HEK293 (cell line): ENCODE data around the gene SCGB1C1.

Source experiments
- CTCF ChIP-seq: fragments of 450-650 bp; formaldehyde crosslinking; IDR thresholded peaks from 2 replicates; pipeline ENCODE4 v1.5.1; 2016; ENCODE audit warnings: missing biosample characterization, missing genetic modification characterization
- SP2 ChIP-seq: fragments of 450-650 bp; formaldehyde crosslinking; IDR thresholded peaks from 2 replicates; pipeline ENCODE4 v1.5.1; 2016; ENCODE audit warnings: missing biosample characterization, missing genetic modification characterization
- ZBTB1 ChIP-seq: fragments of 450-650 bp; formaldehyde crosslinking; IDR thresholded peaks from 2 replicates; pipeline ENCODE4 v1.5.1; 2016; ENCODE audit warnings: missing biosample characterization, missing genetic modification characterization
- ZBTB49 ChIP-seq: fragments of 450-650 bp; formaldehyde crosslinking; IDR thresholded peaks from 2 replicates; pipeline ENCODE4 v1.5.1; 2016; ENCODE audit warnings: missing biosample characterization, missing genetic modification characterization, low read depth
- ZEB2 ChIP-seq: fragments of 450-650 bp; formaldehyde crosslinking; IDR thresholded peaks from 2 replicates; pipeline ENCODE4 v1.5.1; 2016; ENCODE audit warnings: missing biosample characterization, missing genetic modification characterization
- ZNF133 ChIP-seq: fragments of 450-650 bp; formaldehyde crosslinking; IDR thresholded peaks from 2 replicates; pipeline ENCODE4 v1.5.1; 2016; ENCODE audit warnings: missing biosample characterization, missing genetic modification characterization
- ZNF174 ChIP-seq: fragments of 450-650 bp; formaldehyde crosslinking; IDR thresholded peaks from 2 replicates; pipeline ENCODE4 v1.5.0; 2017; ENCODE audit warnings: missing biosample characterization, mild to moderate bottlenecking, missing genetic modification characterization
- ZNF239 ChIP-seq: fragments of 450-650 bp; formaldehyde crosslinking; IDR thresholded peaks from 2 replicates; pipeline ENCODE4 v1.5.1; 2016; ENCODE audit warnings: missing biosample characterization, missing genetic modification characterization
- ZNF26 ChIP-seq: fragments of 450-650 bp; formaldehyde crosslinking; IDR thresholded peaks from 2 replicates; pipeline ENCODE4 v1.5.1; 2016; ENCODE audit warnings: missing biosample characterization, missing genetic modification characterization
- ZNF416 ChIP-seq: fragments of 450-650 bp; formaldehyde crosslinking; IDR thresholded peaks from 2 replicates; pipeline ENCODE4 v1.5.1; 2016; ENCODE audit warnings: missing biosample characterization, missing genetic modification characterization

DNA sequence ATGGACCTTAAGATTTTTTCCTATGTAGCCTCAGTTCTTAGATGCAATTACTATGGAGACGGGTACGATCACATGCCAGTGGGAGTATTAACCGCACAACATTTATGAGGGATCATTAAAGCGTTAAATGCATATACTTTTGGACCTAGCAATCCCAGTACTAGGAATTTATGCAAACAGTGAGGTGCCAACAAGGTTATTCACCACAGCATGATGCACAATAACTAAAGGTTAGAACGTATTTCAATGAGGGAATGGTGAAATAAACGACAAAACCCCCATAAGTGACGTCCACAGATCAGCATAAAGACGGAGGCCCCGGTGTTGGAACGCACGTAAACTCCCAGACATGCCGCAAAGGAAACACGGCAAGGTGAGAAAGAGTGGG lies 42.7 kb downstream of the SCGB1C1 start:
- TF ChIP-seq ZNF26 (tag by site-specific recombination) = no peak
- TF ChIP-seq CTCF (tag by site-specific recombination) = no peak
- no peak for TF ChIP-seq ZBTB49 (tag by site-specific recombination)
- TF ChIP-seq ZBTB1 (tag by site-specific recombination) = no peak
- no peak for TF ChIP-seq ZNF174 (tag by site-specific recombination)
- TF ChIP-seq ZEB2 (tag by site-specific recombination) = no peak
- TF ChIP-seq ZNF416 = no peak
- no peak for TF ChIP-seq ZNF133 (tag by site-specific recombination)
- TF ChIP-seq ZNF239 = no peak
- no peak for TF ChIP-seq SP2 (tag by site-specific recombination)
